ENCODE data around the gene FBXL19. TPM values are rescaled to one million over a fixed set of nuclear protein-coding genes. Genes with fewer than 3 reads are reported as not detected.

The FBXL19 gene
- total and polyA plus RNA-seq, 9 of the 15 experiments (the other 6 are each of a cell fraction or from before 2014, with no cell fraction given) = 0.13 to 48.0 (median 13.5) TPM; not detected in 1

- peak in 1 of 2 experiments; percentile 48; a peak in 1 of 4 replicates for TF ChIP-seq ZNF639 (CRISPR knock-in tag; conservative IDR thresholded peaks at IDR 0.05 in 1 of 2, IDR thresholded peaks at IDR 0.05 in 1 of 2)
- no peak for TF ChIP-seq SRSF3 (IDR thresholded peaks at IDR 0.05; ENCODE audit: insufficient read depth, low read length)
- TF ChIP-seq MCM5 (IDR thresholded peaks at IDR 0.05; ENCODE audit: low read depth) = no peak
- TF ChIP-seq YY1 (IDR thresholded peaks at IDR 0.05; ENCODE audit: borderline replicate concordance in 1 of 3, control insufficient read depth in 1 of 3, extremely low read depth in 1 of 3, insufficient read depth in 3 of 3, insufficient read length in 1 of 3, insufficient replicate concordance in 2 of 3, low read depth in 1 of 3, low read length in 2 of 3) = peak in 2 of 3 experiments; percentile 45 to 64
- no peak for TF ChIP-seq ZNF217 (CRISPR knock-in tag; IDR thresholded peaks at IDR 0.05)
- no peak; the same call in 1 of the 2 replicates for TF ChIP-seq USF1 (CRISPR knock-in tag; IDR thresholded peaks at IDR 0.05)
- no peak for TF ChIP-seq BMI1 (IDR thresholded peaks at IDR 0.05; ENCODE audit: low read length)
- TF ChIP-seq CHCHD3 (CRISPR knock-in tag; IDR thresholded peaks at IDR 0.05) = 0 out of 2 replicates have a peak, but pooled peaks have one; percentile 15
- peak; percentile 94; the same call in 1 of the 2 replicates for TF ChIP-seq ZNF511 (CRISPR knock-in tag; IDR thresholded peaks at IDR 0.05)
- no peak for TF ChIP-seq NFE2L1 (tag; IDR thresholded peaks at IDR 0.05; ENCODE audit: borderline replicate concordance, low read depth)
- TF ChIP-seq HBP1 (CRISPR knock-in tag; IDR thresholded peaks at IDR 0.05) = no peak
- no peak for TF ChIP-seq RFX7 (CRISPR knock-in tag; IDR thresholded peaks at IDR 0.05)
- TF ChIP-seq HOMEZ (CRISPR knock-in tag; IDR thresholded peaks at IDR 0.05) = no peak
- no peak; the same call in 1 of the 2 replicates for TF ChIP-seq ELF2 (CRISPR knock-in tag; IDR thresholded peaks at IDR 0.05)
- peak; percentile 79 for TF ChIP-seq PML (IDR thresholded peaks at IDR 0.05; ENCODE audit: low read length)
- peak in 1 of 2 experiments; percentile 82; a peak in 3 of 4 replicates for TF ChIP-seq SIN3A (IDR thresholded peaks at IDR 0.05; ENCODE audit: borderline replicate concordance in 2 of 2, control insufficient read depth in 1 of 2, low read depth in 2 of 2, low read length in 2 of 2)
- TF ChIP-seq ZBTB7A (IDR thresholded peaks at IDR 0.05; ENCODE audit: borderline replicate concordance, control insufficient read depth, low read depth, low read length) = peak; percentile 55
- TF ChIP-seq MED1 (CRISPR knock-in tag; IDR thresholded peaks at IDR 0.05; ENCODE audit: borderline replicate concordance) = no peak
These were observed 48.3 kb upstream of the FBXL19 start (continued) for GRCh38 chr16:30874821-30875717.

Data from K562 (cell line).